ENCODE results near the gene IFT80.

IFT80 gene

GRCh38 chr3:160399125-160400029, at the start of gene IFT80, which contains the start of gene SMC4:
Gene IFT80, minus strand, starts transcription at chr3:160399225. Its CDS starts 14,625 bp downstream, at chr3:160384600.
Gene SMC4, plus strand, starts transcription at chr3:160399650. Its CDS starts 1,177 bp downstream, at chr3:160400827.
- no peak for TF ChIP-seq CTCF (IDR thresholded peaks at IDR 0.05; ENCODE audit: insufficient read depth, missing control alignments)
- DNase-seq (ENCODE audit: insufficient read length, low spot score): peak; percentile 46
- FAIRE-seq: no peak

- FAIRE-seq: no peak
- TF ChIP-seq CTCF (IDR thresholded peaks at IDR 0.05; ENCODE audit: insufficient read depth, missing control alignments): no peak
- DNase-seq (ENCODE audit: insufficient read length, low spot score): no peak
Observed at GRCh38 chr3:160447544-160447943, 48.5 kb upstream of the IFT80 start.

GRCh38 chr3:160446522-160447056, 47.6 kb upstream of the IFT80 start:
- no peak for FAIRE-seq
- DNase-seq (ENCODE audit: insufficient read length, low spot score): no peak
- TF ChIP-seq CTCF (IDR thresholded peaks at IDR 0.05; ENCODE audit: insufficient read depth, missing control alignments): no peak

- FAIRE-seq: no peak
- no peak for TF ChIP-seq CTCF (IDR thresholded peaks at IDR 0.05; ENCODE audit: insufficient read depth, missing control alignments)
- DNase-seq (ENCODE audit: insufficient read length, low spot score): no peak
Observed at GRCh38 chr3:160445854-160446253, 46.8 kb upstream of the IFT80 start.

- FAIRE-seq: no peak
- DNase-seq (ENCODE audit: insufficient read length, low spot score): no peak
- no peak for TF ChIP-seq CTCF (IDR thresholded peaks at IDR 0.05; ENCODE audit: insufficient read depth, missing control alignments)
Observed at GRCh38 chr3:160444411-160444810, 45.4 kb upstream of the IFT80 start.

- TF ChIP-seq CTCF (IDR thresholded peaks at IDR 0.05; ENCODE audit: insufficient read depth, missing control alignments): no peak
- no peak for DNase-seq (ENCODE audit: insufficient read length, low spot score)
- FAIRE-seq: no peak
Observed at GRCh38 chr3:160440687-160441086, 41.7 kb upstream of the IFT80 start.

- FAIRE-seq: no peak
- TF ChIP-seq CTCF (IDR thresholded peaks at IDR 0.05; ENCODE audit: insufficient read depth, missing control alignments): no peak
- no peak for DNase-seq (ENCODE audit: insufficient read length, low spot score)
Observed at GRCh38 chr3:160437083-160437455, 38.0 kb upstream of the IFT80 start.

Measured in D721Med (cell line).